GM18867 (cell line): ENCODE measurements around the gene PTPN5.

Source experiments
- ATAC-seq: cut with Tn5 transposase; IDR thresholded peaks from one replicate; pipeline ENCODE4 v1.9.1; 2021; ENCODE audit warnings: mild to moderate bottlenecking, moderate library complexity; ENCODE audit not compliant: unreplicated experiment

PTPN5 gene

DNA sequence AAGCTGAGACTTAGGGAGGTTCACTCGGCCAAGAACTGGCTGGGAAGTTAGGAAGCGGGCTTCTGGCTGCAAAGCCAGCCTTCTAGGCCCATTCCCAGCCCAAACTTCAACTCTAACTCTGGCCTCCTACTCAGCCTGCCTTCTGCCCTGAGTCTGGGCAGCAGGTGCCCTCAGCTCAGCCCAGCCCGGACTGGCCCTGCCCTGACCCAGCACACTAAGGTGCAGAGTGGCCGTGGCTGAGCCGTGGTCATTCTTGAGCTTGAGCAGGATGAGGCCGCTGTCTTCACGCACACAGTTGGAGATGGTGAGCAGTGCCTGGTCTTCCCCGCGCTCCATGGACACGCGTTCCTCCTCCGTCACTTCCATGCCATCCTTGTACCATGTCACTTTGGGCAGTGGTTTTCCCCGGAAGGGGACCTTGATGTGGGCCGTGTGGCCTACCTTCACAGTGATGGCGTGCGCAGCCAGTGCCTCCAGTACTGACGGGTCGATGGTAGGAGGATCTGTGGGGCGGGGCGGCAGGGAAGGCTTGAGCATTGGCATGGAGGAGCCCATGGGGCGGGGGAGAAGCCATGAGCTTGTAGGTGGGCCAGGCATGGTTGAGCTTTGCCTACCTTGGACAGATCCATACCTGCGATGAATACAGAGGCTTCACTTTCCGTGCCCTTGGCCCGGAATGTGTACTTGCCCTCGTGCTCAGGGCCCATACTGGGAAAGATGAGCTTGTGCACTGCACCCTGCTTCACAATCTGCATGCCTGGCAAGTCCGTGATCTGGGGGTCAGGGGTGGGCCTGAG, 77.8 kb downstream of the PTPN5 start:
- no peak for ATAC-seq

DNA sequence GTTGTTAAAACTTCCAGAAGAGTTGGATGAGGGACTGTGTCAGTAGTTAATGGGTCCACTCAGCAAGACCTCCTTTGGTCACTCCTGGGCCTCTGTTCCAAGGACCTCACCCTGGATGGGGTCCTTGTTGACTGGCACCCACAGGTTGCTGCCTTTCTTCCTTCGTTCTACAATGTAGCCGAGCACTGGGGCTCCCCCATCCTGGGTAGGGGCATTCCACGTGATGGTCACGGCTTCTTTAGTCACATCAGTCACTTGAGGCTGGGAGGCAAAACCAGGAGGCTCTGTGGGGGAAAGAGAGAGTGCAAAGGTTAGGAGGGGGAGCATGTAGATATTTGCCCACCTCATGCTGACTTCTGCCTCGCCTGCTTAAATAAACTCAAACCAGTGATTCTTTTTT, 81.1 kb downstream of the PTPN5 start:
- no peak for ATAC-seq

DNA sequence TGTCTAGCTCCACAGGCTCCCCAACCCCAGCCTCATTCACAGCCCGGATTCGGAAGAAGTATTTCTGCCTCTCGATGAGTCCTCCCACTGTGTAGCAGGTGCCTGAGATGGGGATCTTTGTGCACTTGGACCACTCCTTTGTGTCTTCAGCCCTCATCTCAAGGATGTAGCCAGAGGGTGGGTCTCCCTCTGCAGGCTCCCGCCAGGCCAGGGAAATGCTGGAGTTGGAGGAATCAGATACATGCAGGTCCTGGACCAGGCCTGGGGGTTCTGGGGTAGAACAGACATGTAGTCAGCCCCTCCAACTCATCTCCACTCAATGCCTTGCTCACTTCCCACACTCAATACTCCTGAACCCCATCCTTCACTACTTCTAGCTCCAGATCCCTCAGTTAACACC, 82.2 kb downstream of the PTPN5 start:
- ATAC-seq, result no peak

DNA sequence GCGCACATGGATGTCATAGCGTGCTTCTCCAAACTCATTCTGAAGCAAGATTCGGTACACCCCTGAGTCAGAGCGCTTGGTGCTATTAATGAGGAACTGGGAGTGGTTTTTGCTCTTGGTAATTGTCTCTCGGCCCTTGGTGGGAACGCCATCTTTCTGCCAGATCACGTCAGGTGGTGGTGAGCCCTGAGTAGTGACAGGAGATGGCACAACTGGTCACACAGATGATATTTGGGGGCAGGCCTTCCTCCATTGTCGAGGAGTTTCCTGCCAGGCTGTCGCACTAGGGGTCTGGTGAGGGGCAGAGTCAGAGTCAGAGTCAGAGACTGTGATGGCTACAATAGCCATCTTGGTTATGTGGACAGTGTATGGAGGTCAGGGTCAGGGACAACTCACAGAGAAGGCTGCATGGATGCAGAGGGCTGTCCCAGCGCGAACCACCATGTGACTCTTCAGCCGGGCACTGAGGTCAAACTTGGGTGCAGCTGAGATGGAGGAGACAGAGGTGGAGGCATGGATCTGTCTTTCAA, 83.7 kb downstream of the PTPN5 start:
- no peak for ATAC-seq

DNA sequence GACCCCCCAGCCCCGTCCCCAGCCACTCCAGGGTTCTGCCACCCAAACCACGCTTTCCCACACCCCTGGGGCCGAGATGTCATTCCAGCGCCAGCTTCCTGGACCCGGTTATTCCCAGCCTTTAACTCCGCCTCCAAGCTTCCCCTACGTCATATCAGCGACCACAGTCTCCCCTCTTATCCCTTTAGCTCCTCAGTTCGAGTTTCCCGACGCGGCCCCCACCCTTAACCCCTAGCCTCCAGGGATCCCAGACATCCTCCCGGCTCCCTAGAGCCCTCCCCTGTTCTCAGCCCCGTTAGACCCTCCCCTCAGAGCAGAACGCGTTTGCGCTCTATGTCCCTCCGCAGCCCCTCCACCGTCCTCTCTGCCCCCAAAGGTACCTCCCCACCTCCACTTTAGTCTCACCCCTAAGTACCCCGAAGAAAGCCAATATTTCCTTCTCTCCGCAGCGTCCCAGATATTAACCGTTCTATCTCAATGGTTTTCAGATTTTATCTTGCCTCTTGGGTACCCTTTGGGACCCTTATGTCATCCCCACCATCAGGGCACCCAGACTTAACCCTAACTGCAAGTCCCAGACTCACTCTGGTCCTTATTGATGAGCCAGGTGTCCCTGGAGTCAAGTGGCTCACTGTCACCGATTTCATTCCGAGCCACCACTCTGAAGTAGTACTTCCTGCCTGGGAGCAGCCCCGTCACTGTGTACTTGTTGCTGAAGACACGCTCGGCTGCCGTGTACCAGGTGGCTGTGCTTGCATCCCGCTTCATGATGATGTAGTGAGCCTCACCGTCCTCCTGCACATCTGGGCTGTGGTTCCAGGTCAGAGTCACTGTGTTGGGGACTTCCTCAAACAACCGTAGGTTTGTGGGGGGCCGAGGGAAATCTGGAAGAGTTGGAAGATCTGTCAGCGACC, 85.0 kb downstream of the PTPN5 start:
- peak; percentile 51 for ATAC-seq

DNA sequence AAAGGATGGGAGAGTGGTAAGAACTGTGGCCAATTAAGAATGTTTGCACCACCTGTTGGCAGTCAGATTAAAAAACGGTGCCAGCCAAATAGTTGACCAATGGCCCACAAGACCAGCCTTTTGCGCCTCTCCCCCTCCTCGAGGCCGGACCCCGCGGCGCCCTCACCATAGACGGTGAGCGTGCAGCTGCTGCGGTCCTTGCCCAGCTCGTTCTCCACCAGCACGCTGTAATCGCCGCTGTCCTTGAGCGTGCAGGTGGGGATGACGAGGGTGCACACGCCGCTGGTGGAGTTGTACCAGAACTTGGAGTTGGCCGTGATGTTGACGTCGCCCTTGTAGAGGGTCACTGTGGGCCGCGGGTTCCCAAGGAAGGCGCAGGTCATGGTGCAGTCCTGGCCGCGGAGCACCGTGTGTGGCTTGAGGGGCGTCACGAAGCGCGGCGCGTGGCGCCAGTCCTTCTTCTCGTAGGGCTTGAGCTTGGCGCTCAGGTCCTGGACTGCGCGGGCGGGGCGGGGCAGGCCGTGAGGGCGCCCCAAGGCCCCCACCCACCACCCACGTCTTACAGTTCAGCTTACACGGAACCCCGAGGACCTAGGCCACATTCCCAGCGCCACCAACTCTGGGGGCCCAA, 85.8 kb downstream of the PTPN5 start:
- ATAC-seq, result no peak

DNA sequence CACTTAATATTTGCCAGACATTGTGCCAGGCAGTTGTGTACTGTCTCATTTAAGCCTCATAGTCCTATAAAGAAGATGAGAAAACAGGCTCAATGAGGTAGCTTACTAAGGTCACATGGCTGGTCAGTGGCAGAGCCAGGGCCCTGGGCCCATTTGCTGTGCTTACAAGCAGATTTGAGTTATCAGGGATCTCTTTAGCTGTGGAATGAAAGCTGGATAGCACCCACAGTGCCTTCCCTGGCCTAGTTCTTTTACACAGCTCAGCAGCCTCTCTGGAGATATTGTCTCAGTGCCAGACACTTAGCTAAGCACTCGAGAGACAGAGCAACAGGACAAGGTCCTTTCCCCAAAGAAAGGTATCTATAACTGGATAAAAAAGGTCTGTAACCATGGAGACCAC, 86.9 kb downstream of the PTPN5 start:
- no peak for ATAC-seq

DNA sequence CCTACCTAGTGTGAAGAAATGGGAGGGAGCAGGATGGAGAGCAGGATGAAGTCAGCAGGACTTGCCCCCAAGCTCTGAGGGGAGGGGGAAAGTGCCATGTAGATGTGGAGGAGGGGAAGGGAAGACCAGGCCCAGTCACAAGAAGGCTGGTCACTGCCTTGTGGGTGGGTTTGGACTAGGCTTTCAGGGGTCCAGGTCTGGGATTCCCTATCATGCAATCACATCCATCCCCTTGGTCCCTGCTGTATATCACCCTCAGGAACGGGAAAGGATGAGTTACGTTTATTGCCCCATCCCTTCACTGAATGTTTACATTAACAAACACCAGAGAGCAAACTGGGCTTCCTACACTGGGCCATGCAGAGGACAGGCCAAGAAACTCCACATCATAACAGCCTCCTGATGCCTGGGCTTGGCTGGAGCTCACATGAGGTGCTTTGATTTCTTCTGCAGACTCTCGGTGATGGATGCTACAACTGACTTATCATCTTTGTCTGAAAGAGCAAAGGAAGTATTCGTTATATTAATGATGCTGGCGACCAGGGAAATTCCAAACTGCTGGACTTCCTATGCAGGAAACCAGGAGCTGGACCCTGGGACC, 87.5 kb downstream of the PTPN5 start:
- ATAC-seq, result no peak

DNA sequence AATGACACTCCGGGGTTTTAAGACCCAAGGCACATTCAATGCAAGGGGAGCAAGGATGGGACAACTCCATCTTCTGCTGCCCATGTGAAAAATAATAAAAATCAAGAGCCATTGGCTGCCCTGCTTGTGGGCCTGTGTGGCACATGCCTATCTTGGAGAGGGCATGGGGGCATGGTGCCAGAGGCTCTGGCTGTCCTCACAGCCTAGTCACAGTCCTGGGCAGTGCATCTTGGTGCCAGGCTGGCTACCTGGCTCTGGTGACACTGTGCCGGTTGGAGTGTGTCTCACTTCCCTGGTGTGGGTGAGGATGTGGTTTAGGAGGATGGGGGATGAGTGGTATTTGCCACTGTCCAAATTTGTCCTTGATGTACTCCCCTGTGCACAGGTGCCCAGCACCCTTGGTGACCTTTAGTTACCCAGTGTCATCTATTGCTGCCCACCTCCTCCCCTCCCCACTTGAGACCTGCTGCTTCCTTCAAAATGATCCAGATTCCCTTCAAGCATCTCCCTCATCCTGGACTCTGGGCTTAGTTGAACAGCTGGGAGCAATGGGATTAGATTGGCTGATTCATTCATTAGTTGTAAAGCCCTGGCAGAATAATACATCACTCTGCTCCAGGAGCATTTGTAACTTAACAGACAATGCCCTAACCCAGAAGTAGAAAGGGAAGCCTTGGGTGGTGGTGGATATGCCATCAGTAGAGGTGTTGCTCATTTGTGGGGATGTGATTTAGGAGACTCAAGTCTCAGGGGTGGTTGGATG, 88.4 kb downstream of the PTPN5 start:
- no peak for ATAC-seq

DNA sequence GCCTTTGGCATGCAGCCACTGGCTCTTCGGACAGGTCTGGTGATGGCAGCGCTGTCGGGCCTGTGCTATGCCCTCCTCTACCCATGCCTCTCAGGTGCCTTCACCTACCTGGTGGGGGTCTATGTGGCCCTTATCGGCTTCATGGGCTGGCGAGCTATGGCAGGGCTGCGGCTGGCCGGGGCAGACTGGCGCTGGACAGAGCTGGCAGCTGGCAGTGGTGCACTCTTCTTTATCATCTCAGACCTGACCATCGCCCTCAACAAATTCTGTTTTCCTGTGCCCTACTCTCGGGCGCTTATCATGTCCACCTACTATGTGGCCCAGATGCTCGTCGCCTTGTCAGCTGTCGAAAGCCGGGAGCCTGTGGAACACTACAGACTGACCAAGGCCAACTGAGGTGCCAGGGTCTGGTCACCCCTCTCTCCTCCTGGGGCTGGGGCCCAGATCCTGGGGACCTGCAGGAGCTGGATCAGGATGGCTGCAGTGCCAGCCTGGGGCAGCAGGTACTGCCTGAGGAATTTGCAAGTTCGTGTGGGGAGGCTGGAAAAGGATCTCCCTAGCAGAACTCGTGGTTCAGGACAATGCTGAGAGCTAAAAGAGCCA, 89.9 kb downstream of the PTPN5 start:
- no peak for ATAC-seq

DNA sequence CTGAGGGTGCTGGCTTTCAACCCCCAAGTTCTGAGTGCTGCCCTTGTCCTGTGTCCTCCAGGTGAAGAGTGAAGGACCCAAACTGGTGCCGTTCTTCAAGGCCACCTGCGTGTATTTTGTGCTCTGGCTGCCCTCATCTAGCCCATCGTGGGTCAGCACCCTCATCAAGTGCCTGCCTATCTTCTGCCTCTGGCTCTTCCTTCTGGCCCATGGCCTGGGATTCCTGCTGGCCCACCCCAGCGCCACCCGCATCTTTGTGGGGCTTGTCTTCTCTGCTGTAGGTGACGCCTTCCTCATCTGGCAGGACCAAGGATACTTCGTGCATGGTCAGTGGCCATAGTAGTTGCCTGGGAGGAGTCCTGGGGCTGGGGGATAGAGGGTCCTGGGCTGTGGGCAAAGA, 90.7 kb downstream of the PTPN5 start:
- ATAC-seq, result no peak

DNA sequence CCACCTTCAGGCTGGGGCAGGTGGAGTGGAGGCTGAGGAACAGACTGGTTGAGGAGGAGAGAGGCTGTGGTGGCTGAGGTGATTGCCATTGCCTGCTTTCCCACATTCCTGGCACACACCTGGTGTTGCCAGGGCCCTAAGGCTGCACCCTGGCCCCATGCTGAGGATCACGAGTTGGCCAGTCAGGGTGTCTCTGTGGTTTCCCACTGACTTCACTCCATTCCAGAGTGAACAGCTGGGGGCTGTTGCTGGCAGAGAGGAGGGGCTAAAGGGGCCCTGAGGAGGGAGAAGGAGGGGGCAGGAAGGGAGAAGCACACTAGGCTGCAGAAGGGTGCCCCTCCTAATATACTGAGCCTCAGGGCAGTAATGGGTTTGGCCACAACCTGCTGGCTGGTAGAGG, 91.2 kb downstream of the PTPN5 start:
- ATAC-seq, result no peak

DNA sequence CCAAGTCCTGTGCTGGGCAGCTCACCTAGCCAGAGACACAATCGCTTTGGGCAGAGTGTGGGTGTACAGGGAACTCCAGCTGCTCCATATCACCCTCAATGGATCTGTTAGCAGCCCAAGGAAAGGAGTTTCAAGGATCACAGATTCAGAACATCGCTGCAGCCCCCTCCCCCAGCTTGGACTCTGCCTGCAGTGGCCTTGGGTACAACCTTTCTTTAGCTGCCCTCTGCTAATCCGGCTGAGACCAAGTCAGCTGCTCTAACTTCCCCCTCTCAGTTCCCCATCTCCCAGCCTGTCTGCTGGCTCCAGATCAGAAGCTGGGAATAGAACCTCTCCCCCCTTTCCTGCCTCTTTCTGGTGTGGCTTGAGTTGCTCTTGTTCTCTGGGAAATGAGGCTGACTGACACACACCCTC, 91.7 kb downstream of the PTPN5 start:
- ATAC-seq, result no peak

DNA sequence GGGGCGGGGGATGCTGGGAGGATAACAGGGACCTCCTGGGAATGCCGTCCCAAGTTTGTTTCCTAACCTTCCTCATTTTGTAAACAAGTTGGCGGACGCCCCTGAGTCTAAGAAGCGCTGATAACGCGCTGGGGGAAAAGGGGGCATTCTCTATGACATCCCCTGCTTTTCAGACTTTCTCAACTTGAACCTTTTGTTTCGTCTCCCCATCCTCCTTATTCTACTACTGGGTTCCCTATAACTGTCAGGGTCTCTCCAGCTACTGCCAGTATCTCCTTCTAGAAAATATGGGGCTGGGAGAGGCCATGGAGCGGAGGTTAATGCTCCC, 92.4 kb downstream of the PTPN5 start:
- ATAC-seq, result no peak

DNA sequence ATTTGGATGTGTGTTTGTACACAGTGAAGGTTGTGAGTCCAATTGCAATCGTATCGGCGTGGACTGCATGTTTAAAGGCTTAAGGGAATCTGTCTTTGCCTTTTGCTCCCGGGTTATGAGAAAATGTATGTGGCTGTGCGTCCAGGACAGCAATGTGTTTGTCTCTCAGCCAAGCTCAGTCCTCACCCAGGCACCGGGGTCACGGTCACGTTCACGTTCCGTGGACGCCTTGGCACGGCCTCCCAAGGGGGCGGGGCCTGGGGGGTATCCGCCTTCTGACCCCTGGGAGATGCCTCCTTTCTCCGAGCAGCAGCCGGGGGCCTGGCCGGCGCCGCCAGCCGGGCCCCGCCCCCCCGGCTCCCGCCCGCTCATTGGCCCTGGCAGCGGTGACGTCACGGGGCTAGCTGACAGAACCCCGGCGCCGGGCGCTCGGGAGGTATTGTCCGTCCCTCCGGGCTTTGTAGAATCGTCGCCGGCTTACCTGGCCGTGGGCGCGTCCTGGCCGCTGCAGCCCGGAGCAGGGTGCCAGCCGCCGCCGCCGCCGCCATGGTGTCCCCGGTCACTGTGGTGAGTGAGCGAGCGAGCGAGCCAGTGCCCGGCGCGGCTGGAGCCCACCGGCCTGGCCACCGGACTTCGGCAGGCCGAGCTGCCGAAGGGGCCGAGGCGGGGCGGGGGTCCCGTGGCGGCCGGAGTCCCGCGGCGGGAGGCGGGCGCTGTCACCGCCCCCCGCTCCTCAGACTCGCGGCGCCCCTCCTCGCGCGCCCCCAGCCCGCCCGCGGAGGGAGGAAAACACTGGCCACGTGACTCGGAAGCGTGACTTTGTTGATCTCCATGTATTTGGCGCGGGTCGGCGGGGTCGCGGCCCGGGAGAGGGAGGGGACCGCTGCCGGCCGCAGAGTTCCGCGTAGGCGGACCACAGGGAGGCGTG, 93.0 kb downstream of the PTPN5 start, which contains the start of gene TMEM86A:
Gene TMEM86A, plus strand, starts transcription at position 439 of the 928 bp plus-strand sequence. Its CDS starts 108 bp downstream, at position 547.
- ATAC-seq, result peak; percentile 95

DNA sequence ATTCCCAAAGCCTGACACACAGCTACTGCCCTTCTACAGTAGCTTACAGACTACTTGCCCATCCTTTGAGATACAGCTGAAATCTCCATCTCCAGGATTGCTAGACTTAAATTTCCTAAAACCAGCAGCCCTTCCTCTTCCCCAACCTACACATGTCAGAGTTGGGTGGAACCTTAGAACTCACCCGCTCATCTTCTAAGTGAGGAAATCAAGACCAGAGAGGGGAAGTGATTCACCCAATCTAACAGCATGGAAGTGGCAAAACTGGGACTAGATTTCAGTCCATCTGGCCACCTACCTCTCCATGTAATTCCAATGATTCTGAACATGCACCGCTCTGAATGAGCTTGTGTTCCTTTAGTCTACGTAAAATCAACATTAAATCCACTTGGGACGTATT, 94.0 kb downstream of the PTPN5 start:
- no peak for ATAC-seq

DNA sequence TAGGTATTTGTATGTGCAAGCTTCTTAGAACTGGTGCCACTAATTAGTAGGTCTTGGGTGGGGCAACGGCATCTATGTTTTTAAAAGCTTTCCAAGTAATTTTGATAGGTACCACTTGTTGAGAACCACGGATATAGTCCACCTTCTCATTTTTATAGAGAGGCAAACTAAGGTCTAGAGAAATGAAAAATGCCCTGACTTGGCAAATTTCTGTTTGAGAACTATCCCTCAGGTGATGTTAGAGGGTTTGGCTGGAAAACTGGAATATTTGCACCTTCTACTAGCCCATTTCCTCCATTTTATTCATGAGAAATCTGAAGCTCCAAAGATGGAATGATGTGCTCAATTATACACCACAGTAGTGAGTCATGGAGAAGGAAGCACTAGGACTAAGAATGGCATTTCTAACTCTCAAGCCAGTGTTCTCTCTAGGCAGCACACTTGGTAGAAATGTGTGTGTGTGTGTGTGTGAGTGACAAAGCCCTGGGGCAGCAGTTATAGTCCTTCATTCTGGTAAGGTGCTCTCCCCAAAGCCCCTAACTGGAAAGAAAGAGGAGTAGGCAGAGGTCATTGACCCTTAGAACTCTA, 94.9 kb downstream of the PTPN5 start:
- ATAC-seq, result no peak
